Uterus (tissue), 4 donors: ENCODE data around the gene BPIFA2. TPM values are rescaled to one million over a fixed set of nuclear protein-coding genes. Genes with fewer than 3 reads are reported as not detected.

ENCODE experiments used
- DNase-seq, 2 donors: peaks; one replicate each; pipeline ENCODE4 v3.0.0-alpha.2; 2019 to 2020
- H3K27ac ChIP-seq, 2 donors: fragments of 200-600 bp; sonication (generic); 1 replicate in 1 of 2; 2 replicates in 1 of 2; pipeline ENCODE4 v1.5.1; 2016 to 2018
- H3K27me3 ChIP-seq, 2 donors: fragments of 200-600 bp; sonication (generic); one replicate each; pipeline ENCODE4 v1.5.1; 2018 to 2019; ENCODE audit warnings: control low read depth in 1 of 2
- H3K36me3 ChIP-seq, 2 donors: fragments of 200-600 bp; sonication (generic); one replicate each; pipeline ENCODE4 v1.5.1; 2019; ENCODE audit warnings: control low read depth in 1 of 2
- H3K4me1 ChIP-seq, 2 donors: fragments of 200-600 bp; sonication (generic); one replicate each; pipeline ENCODE4 v1.5.1; 2018 to 2019; ENCODE audit warnings: control low read depth in 1 of 2
- H3K4me3 ChIP-seq, 2 donors: fragments of 200-600 bp; sonication (generic); 1 replicate in 1 of 2; 2 replicates in 1 of 2; pipeline ENCODE4 v1.5.1; 2018 to 2019; ENCODE audit warnings: mild to moderate bottlenecking in 1 of 2
- H3K9me3 ChIP-seq, 2 donors: fragments of 200-600 bp; sonication (generic); one replicate each; pipeline ENCODE4 v1.5.1; 2019; ENCODE audit warnings: control low read depth in 1 of 2
- POLR2A ChIP-seq, 2 donors: fragments of 450-650 bp; IDR thresholded peaks; one replicate each; pipeline ENCODE4 v1.6.1; 2016; ENCODE audit warnings: antibody characterized with exemption in 2 of 2, mild to moderate bottlenecking in 1 of 2, moderate library complexity in 1 of 2
- intact Hi-C: fragments of 100-400 bp; cut with DNase I; formaldehyde crosslinking; loops from one replicate; pipeline ENCODE4 v1.15.1; 2023; ENCODE audit warnings: low total_unique reads
- total RNA-seq, 4 donors: library from RNA; depleted of rRNA in 3 of 4; stranded (reverse); fragments of >200 nt in 3 of 4; gene quantifications; one replicate each; pipeline versions ENCODE4 v1.1.0 to v1.2.4, GENCODE V29; 2014 to 2023
- TF ChIP-seq, protein P1 (sequence below), 4 experiments: fragments of 200-600 bp in 2 of 4; fragments of 450-650 bp in 2 of 4; sonication (generic) in 2 of 4; IDR thresholded peaks; one replicate each; pipeline ENCODE4 v1.5.1; 2016 to 2019; ENCODE audit warnings: antibody characterized with exemption in 4 of 4, mild to moderate bottlenecking in 2 of 4, moderate library complexity in 1 of 4
- donor health status: DM: yes; HTN: yes; CAD: no.

Gene BPIFA2
- total RNA-seq, 4 donors from 2014 or later: not detected

DNA sequence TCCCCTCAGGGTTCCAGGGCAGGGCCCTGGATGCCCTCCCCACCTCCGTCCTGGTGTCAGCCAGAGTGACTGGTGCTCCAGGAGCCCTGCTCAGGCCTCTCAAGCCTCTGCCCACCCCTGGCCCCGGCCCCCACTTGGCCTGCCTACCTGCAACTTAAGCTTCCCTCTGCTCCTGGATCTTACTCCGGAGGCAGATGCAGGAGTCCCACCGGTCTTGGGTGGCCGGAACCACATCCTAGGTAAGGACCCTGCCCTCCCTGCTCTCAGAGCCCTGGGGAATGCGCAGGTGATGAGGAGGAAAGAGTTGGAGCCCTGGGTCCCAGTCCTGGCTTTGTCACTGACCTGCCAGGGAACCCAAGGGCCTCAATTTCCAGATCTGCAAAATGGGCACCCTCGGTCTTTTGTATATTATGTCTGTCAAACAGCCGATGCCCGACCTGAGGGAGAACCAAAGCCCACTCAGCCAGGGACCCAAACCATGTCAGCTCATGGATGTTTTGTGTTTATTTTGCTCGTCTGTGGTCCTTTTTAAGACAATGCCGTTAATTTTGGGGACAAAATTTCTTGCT lies 34.5 kb upstream of the BPIFA2 start:
- no peaks in the 10 kb centered on the region for H3K27me3 ChIP-seq
- no peak overlapping the region for H3K4me3 ChIP-seq
- intact Hi-C loops: no loop called here
- no peaks in the 10 kb centered on the region for H3K4me1 ChIP-seq
- DNase-seq: no peak
- H3K27ac ChIP-seq: no peak overlapping the region
- TF ChIP-seq, protein P1, sequence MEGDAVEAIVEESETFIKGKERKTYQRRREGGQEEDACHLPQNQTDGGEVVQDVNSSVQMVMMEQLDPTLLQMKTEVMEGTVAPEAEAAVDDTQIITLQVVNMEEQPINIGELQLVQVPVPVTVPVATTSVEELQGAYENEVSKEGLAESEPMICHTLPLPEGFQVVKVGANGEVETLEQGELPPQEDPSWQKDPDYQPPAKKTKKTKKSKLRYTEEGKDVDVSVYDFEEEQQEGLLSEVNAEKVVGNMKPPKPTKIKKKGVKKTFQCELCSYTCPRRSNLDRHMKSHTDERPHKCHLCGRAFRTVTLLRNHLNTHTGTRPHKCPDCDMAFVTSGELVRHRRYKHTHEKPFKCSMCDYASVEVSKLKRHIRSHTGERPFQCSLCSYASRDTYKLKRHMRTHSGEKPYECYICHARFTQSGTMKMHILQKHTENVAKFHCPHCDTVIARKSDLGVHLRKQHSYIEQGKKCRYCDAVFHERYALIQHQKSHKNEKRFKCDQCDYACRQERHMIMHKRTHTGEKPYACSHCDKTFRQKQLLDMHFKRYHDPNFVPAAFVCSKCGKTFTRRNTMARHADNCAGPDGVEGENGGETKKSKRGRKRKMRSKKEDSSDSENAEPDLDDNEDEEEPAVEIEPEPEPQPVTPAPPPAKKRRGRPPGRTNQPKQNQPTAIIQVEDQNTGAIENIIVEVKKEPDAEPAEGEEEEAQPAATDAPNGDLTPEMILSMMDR (IDR thresholded peaks at IDR 0.05): no peak
- no peak for TF ChIP-seq POLR2A (IDR thresholded peaks at IDR 0.05)
- H3K9me3 ChIP-seq: no peaks in the 10 kb centered on the region
- no peaks in the 10 kb centered on the region for H3K36me3 ChIP-seq

DNA sequence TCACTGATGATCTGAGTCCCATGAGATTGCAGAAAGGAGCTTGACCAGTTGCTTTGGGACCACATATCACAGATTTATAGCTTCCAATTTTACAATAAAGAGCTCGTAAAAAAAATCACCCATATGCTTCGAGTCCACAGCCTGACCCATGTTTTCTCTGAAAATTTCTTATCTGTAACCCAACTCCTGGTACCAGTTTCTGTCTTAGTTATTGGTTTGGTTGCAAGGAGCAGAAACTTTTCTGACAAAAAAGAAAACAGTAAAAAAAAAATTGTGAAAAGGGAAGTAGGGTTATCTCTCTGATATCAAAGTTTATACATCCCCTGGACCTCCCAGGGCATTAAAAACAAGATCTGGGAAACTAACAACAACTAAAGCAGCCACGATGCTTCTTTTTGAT lies 30.8 kb upstream of the BPIFA2 start:
- Histone ChIP-seq H3K4me3 (no peak overlapping the region), H3K9me3 (no peaks in the 10 kb centered on the region), H3K36me3 (no peaks in the 10 kb centered on the region), H3K27me3 (no peaks in the 10 kb centered on the region), H3K27ac (no peak overlapping the region), H3K4me1 (no peaks in the 10 kb centered on the region)
- intact Hi-C loops: no loop called here
- DNase-seq: no peak
- no peak for TF ChIP-seq POLR2A (IDR thresholded peaks at IDR 0.05)
- TF ChIP-seq, protein P1 (IDR thresholded peaks at IDR 0.05): no peak

DNA sequence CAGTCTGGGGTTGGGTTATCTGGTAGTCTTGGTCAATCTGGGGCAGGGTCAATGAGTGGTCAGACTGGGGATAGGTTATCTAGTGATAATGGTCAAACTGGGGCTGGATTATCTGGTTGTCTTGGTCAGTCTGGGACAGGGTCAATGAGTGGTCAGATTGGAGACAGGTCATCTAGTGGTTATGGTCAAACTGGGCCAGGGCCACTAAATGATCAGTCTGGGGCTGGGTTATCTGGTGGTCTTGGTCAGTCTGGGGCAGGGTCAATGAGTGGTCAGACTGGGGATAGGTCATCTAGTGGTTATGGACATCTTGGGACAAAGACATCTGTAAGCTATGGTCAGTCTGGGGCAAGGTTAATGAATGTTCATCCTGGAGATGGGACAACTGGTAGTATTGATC lies 28.5 kb upstream of the BPIFA2 start:
- intact Hi-C loops: no loop called here
- H3K27me3 ChIP-seq: no peaks in the 10 kb centered on the region
- no peaks in the 10 kb centered on the region for H3K36me3 ChIP-seq
- DNase-seq: no peak
- TF ChIP-seq, protein P1 (IDR thresholded peaks at IDR 0.05): no peak
- TF ChIP-seq POLR2A (IDR thresholded peaks at IDR 0.05): no peak
- no peak overlapping the region for H3K27ac ChIP-seq
- no peak overlapping the region for H3K4me3 ChIP-seq
- H3K9me3 ChIP-seq: no peaks in the 10 kb centered on the region
- H3K4me1 ChIP-seq: no peaks in the 10 kb centered on the region

DNA sequence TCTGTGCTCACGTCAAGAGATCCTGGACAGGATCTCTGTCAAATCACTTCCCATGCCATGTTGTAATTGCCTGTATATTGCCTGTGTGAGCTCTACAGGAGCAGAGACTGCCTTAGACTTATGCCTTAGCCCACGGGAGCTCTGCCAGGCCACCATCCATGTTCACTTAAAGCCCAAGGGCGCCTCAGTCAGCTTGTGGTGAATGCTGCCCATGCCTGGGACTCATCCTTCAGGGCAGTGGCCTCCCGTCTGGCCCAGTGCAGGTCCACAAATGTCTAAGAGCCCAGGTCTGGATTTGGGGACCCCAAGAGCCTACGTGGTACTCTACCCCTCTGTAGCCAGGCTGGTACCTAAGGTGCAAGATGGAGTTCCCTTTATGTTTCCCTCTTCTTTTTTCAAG lies 22.4 kb upstream of the BPIFA2 start:
- Histone ChIP-seq H3K9me3 (no peaks in the 10 kb centered on the region), H3K36me3 (no peaks in the 10 kb centered on the region), H3K4me1 (no peaks in the 10 kb centered on the region), H3K27me3 (no peaks in the 10 kb centered on the region), H3K4me3 (no peak overlapping the region), H3K27ac (no peak overlapping the region)
- no peak for DNase-seq
- intact Hi-C loops: no loop called here
- no peak for TF ChIP-seq POLR2A (IDR thresholded peaks at IDR 0.05)
- TF ChIP-seq, protein P1 (IDR thresholded peaks at IDR 0.05): no peak

DNA sequence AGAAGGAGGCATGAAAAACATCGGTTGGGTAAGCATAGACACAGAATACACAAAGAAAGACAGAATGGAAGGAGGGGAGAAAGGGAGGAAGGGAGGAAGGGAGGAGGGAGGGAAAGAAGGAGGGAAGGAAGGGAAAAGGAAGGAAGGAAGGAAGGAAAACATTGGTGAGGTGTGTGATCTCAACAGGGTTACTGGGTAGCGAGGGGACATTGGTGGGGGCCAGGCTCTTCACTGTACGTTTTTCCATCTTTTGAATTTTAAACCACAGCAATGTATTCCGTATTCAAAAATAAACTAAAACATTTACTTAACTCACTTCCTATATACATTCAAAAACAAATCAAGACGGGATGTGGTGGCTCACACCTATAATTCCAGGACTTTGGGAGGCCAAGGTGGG lies 20.7 kb upstream of the BPIFA2 start:
- intact Hi-C loops: no loop called here
- DNase-seq: no peak
- H3K36me3 ChIP-seq: no peaks in the 10 kb centered on the region
- no peak for TF ChIP-seq POLR2A (IDR thresholded peaks at IDR 0.05)
- TF ChIP-seq, protein P1 (IDR thresholded peaks at IDR 0.05): no peak
- no peak overlapping the region for H3K27ac ChIP-seq
- H3K27me3 ChIP-seq: no peaks in the 10 kb centered on the region
- no peaks in the 10 kb centered on the region for H3K9me3 ChIP-seq
- no peak overlapping the region for H3K4me3 ChIP-seq
- no peaks in the 10 kb centered on the region for H3K4me1 ChIP-seq
